Diencephalon (tissue), 1 donor: ENCODE results near the gene SMARCE1. TPM values are rescaled to one million over a fixed set of nuclear protein-coding genes. Genes with fewer than 3 reads are reported as not detected.

Source experiments
- total RNA-seq: library from RNA; depleted of rRNA; stranded (reverse); fragments of >200 nt; gene quantifications from one replicate; pipeline ENCODE4 v1.2.3, GENCODE V29; 2014

Gene SMARCE1
- 95.5 TPM for total RNA-seq

GRCh38 chr17:40647624-40648383 is at the start of gene SMARCE1:
Gene SMARCE1, minus strand, starts transcription at chr17:40647818. Its CDS starts 2,016 bp downstream, at chr17:40645802.

GRCh38 chr17:40664582-40665333 is 17.1 kb upstream of the SMARCE1 start, which contains the start of gene KRT222:
Gene KRT222, minus strand, starts transcription at chr17:40665177. Its CDS starts 78 bp downstream, at chr17:40665099.

Other genes starting within 250 kb of the SMARCE1 start
- 38.5 TPM for gene TOP2A, start 229.9 kb downstream of the SMARCE1 start, total RNA-seq
- 13.8 TPM for gene IGFBP4, start 204.4 kb downstream of the SMARCE1 start, total RNA-seq
- gene TNS4, start 146.2 kb downstream of the SMARCE1 start, total RNA-seq: not detected
- not detected for gene CCR7, start 82.3 kb downstream of the SMARCE1 start, total RNA-seq
- gene KRT222, start 17.4 kb upstream of the SMARCE1 start, total RNA-seq: 18.7 TPM
- not detected for gene KRT24, start 55.9 kb upstream of the SMARCE1 start, total RNA-seq
- gene KRT25, start 107.5 kb upstream of the SMARCE1 start, total RNA-seq: not detected
- gene KRT26, start 124.4 kb upstream of the SMARCE1 start, total RNA-seq: not detected
- not detected for gene KRT27, start 134.7 kb upstream of the SMARCE1 start, total RNA-seq
- not detected for gene KRT28, start 152.1 kb upstream of the SMARCE1 start, total RNA-seq
- 2.8 TPM for gene KRT10, start 174.8 kb upstream of the SMARCE1 start, total RNA-seq
- not detected for gene KRT12, start 219.4 kb upstream of the SMARCE1 start, total RNA-seq
- gene KRT20, start 237.4 kb upstream of the SMARCE1 start, total RNA-seq: not detected